PC-9 (cell line): ENCODE results near the gene SPATS1. TPM values are rescaled to one million over a fixed set of nuclear protein-coding genes. Genes with fewer than 3 reads are reported as not detected.

ENCODE experiments used
- BruUV-seq: library from RNA; stranded (reverse); fragments of 400-500 nt; replicated peaks from 2 replicates; lab custom pipeline; 2021; lab: Mats Ljungman, UMichigan
- CTCF ChIA-PET: fragments of 300-600 bp; sonication (Branson Sonifier 250); formaldehyde crosslinking; loops from one replicate; lab custom pipeline; 2022; ENCODE audit warnings: antibody characterized with exemption; lab: Charles Lee
- POLR2A ChIA-PET: fragments of 300-600 bp; sonication (Branson Sonifier 250); formaldehyde crosslinking; loops from one replicate; lab custom pipeline; 2022; ENCODE audit warnings: antibody characterized with exemption; ENCODE audit not compliant: unreplicated experiment; lab: Charles Lee
- DNase-seq, 2 experiments: peaks; one replicate each; pipeline versions ENCODE4 v3.0.0 to v3.0.0-alpha.2; 2015 to 2022; ENCODE audit warnings: mixed read lengths in 1 of 2
- H2AFZ ChIP-seq: fragments of 200-600 bp; sonication (generic); 2 replicates; pipeline ENCODE4 v1.8.1; 2017; ENCODE audit warnings: antibody characterized with exemption
- H3F3A ChIP-seq: fragments of 200-600 bp; sonication (generic); 2 replicates; pipeline ENCODE4 v1.8.1; 2017; ENCODE audit warnings: antibody characterized with exemption, mild to moderate bottlenecking, low read depth; ENCODE audit not compliant: insufficient read depth
- H3K27ac ChIP-seq: fragments of 200-600 bp; sonication (generic); 2 replicates; pipeline ENCODE4 v1.6.1; 2016; ENCODE audit warnings: mixed run types
- H3K27me3 ChIP-seq: fragments of 200-600 bp; sonication (generic); 2 replicates; pipeline ENCODE4 v1.6.1; 2016; ENCODE audit warnings: low read depth, mixed run types; ENCODE audit not compliant: insufficient read depth
- H3K36me3 ChIP-seq: fragments of 200-600 bp; sonication (generic); 2 replicates; pipeline ENCODE4 v1.6.1; 2016; ENCODE audit warnings: low read depth, mixed run types
- H3K4me1 ChIP-seq: fragments of 200-600 bp; sonication (generic); replicated peaks from 2 replicates; pipeline ENCODE4 v1.6.1; 2016; ENCODE audit warnings: mixed run types; ENCODE audit not compliant: insufficient read depth
- H3K4me2 ChIP-seq: fragments of 200-600 bp; sonication (generic); 2 replicates; pipeline ENCODE4 v1.6.1; 2017; ENCODE audit warnings: mixed run types
- H3K4me3 ChIP-seq: fragments of 200-600 bp; sonication (generic); 2 replicates; pipeline ENCODE4 v1.6.1; 2016; ENCODE audit warnings: mixed run types
- H3K79me2 ChIP-seq: fragments of 200-600 bp; sonication (generic); 2 replicates; pipeline ENCODE4 v1.6.1; 2017; ENCODE audit warnings: low read depth, mixed run types
- H3K9me2 ChIP-seq: fragments of 200-600 bp; sonication (generic); 2 replicates; pipeline ENCODE4 v1.8.1; 2017; ENCODE audit warnings: mild to moderate bottlenecking; ENCODE audit not compliant: insufficient read depth
- H3K9me3 ChIP-seq: fragments of 200-600 bp; sonication (generic); 2 replicates; pipeline ENCODE4 v1.8.1; 2016; ENCODE audit warnings: low read depth; ENCODE audit not compliant: insufficient read depth
- H4K20me1 ChIP-seq: fragments of 200-600 bp; sonication (generic); 2 replicates; pipeline ENCODE4 v1.8.1; 2017; ENCODE audit not compliant: insufficient read depth
- CTCF ChIP-seq: fragments of 200-600 bp; sonication (generic); conservative IDR thresholded peaks from 2 replicates; pipeline ENCODE4 v1.6.1; 2017; ENCODE audit warnings: mixed run types, antibody characterized with exemption, mild to moderate bottlenecking, moderate library complexity
- EZH2 ChIP-seq: fragments of 200-600 bp; sonication (generic); IDR thresholded peaks from 2 replicates; pipeline ENCODE4 v1.8.0; 2017; ENCODE audit warnings: antibody characterized with exemption, low read depth
- intact Hi-C: fragments of 100-400 bp; cut with micrococcal nuclease; formaldehyde crosslinking; loops from one replicate; pipeline ENCODE4 v1.10.0; 2022; ENCODE audit not compliant: unreplicated experiment
- total RNA-seq: library from RNA; stranded (reverse); gene quantifications from 2 replicates; pipeline ENCODE4 v1.2.3, GENCODE V29; 2021

The SPATS1 gene
- total RNA-seq, 1 experiment from 2014 or later = not detected

GRCh38 chr6:44309092-44309491, 33.4 kb upstream of the SPATS1 start:
- intact Hi-C loops = no loop called here
- Histone ChIP-seq H3K9me2 (no peaks in the 10 kb centered on the region), H3F3A (no peaks in the 10 kb centered on the region), H3K9me3 (no peaks in the 10 kb centered on the region), H4K20me1 (no peaks in the 10 kb centered on the region), H3K4me3 (no peak overlapping the region), H3K4me2 (no peak overlapping the region), H3K27me3 (no peaks in the 10 kb centered on the region), H3K79me2 (peaks cover 15% of the 10 kb centered on the region), H2AFZ (no peak overlapping the region), H3K4me1 (peaks cover 9% of the 10 kb centered on the region), H3K36me3 (peaks cover 12% of the 10 kb centered on the region; the same call in 1 of the 2 replicates), H3K27ac (no peak overlapping the region)
- CTCF ChIA-PET = no interaction called here
- no peak for DNase-seq
- no peak for TF ChIP-seq EZH2
- TF ChIP-seq CTCF = no peak
- no TSS peak for BruUV-seq
- POLR2A ChIA-PET = interaction anchor here (0.7 kb wide), 1 partner anchor 134 kb away, joined by 4 read pairs; no protein-coding TSS in a partner anchor

GRCh38 chr6:44309631-44310030, 32.8 kb upstream of the SPATS1 start:
- CTCF ChIA-PET = no interaction called here
- BruUV-seq = no TSS peak

GRCh38 chr6:44310241-44310640, 32.2 kb upstream of the SPATS1 start:
- no peak overlapping the region for H3K4me2 ChIP-seq
- no peak overlapping the region for H2AFZ ChIP-seq
- peaks cover 15% of the 10 kb centered on the region for H3K79me2 ChIP-seq
- no peaks in the 10 kb centered on the region for H3F3A ChIP-seq
- TF ChIP-seq CTCF = no peak
- TF ChIP-seq EZH2 = no peak
- no peaks in the 10 kb centered on the region for H3K9me3 ChIP-seq
- no TSS peak for BruUV-seq
- POLR2A ChIA-PET = no interaction called here
- H3K4me1 ChIP-seq = peaks cover 9% of the 10 kb centered on the region
- H3K9me2 ChIP-seq = no peaks in the 10 kb centered on the region
- CTCF ChIA-PET = no interaction called here
- H3K27ac ChIP-seq = no peak overlapping the region
- H4K20me1 ChIP-seq = no peaks in the 10 kb centered on the region
- H3K4me3 ChIP-seq = no peak overlapping the region
- no peaks in the 10 kb centered on the region; the same call in 1 of the 2 replicates for H3K27me3 ChIP-seq
- DNase-seq = no peak
- peaks cover 9% of the 10 kb centered on the region; the same call in 1 of the 2 replicates for H3K36me3 ChIP-seq
- intact Hi-C loops = no loop called here

More at GRCh38 chr6:44309631-44310030, 32.8 kb upstream of the SPATS1 start:
- intact Hi-C loops = no loop called here
- H3K36me3 ChIP-seq = peaks cover 12% of the 10 kb centered on the region; the same call in 1 of the 2 replicates
- H3F3A ChIP-seq = no peaks in the 10 kb centered on the region
- H3K4me3 ChIP-seq = no peak overlapping the region
- peaks cover 15% of the 10 kb centered on the region for H3K79me2 ChIP-seq
- H3K27ac ChIP-seq = no peak overlapping the region
- no peaks in the 10 kb centered on the region for H3K27me3 ChIP-seq
- no peak for DNase-seq
- H3K9me3 ChIP-seq = no peaks in the 10 kb centered on the region
- POLR2A ChIA-PET = no interaction called here
- H2AFZ ChIP-seq = no peak overlapping the region
- TF ChIP-seq CTCF (no peak), EZH2 (no peak)
- H3K4me1 ChIP-seq = peaks cover 9% of the 10 kb centered on the region
- no peaks in the 10 kb centered on the region for H3K9me2 ChIP-seq
- H4K20me1 ChIP-seq = no peaks in the 10 kb centered on the region
- no peak overlapping the region for H3K4me2 ChIP-seq
